ENCODE measurements around the gene C2orf92. TPM values are rescaled to one million over a fixed set of nuclear protein-coding genes. Genes with fewer than 3 reads are reported as not detected.
A peak's percentile ranks its signal among the peaks of the same experiment; 100 is the strongest.
"Not testable (repeated sequence)": the region's sequence is repeated elsewhere in the genome, so short reads cannot be mapped to it uniquely, and the experiment has no call there.

Gene C2orf92
- total RNA-seq, 1 donor from 2014 or later: 17.7 TPM

DNA sequence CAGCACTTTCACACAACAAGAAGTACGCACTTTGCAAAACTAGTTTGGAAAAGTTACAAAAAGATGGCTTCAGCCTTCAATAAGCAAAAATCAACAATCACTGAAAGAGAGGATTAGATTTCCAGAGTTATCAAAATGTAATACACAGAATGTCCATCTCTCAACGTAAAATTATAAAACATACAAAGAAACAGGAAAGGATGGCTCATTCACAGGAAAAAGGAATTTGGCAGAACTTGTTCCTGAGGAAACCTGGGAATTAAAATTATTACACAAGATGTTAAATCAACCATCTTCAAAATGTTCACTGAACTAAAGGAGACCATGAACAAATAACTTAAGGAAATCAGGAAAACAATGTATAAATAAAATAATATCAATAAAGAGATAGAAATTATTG is 8.0 kb downstream of the C2orf92 start:
- ATAC-seq (no peak), DNase-seq (ENCODE audit: low spot score) (no peak)
- intact Hi-C loops (cut with DNase I): no loop called here

- ATAC-seq (no peak), DNase-seq (ENCODE audit: low spot score) (no peak)
- intact Hi-C loops (cut with DNase I): no loop called here
Measured at GRCh38 chr2:97678298-97678697, 8.8 kb downstream of the C2orf92 start.

DNA sequence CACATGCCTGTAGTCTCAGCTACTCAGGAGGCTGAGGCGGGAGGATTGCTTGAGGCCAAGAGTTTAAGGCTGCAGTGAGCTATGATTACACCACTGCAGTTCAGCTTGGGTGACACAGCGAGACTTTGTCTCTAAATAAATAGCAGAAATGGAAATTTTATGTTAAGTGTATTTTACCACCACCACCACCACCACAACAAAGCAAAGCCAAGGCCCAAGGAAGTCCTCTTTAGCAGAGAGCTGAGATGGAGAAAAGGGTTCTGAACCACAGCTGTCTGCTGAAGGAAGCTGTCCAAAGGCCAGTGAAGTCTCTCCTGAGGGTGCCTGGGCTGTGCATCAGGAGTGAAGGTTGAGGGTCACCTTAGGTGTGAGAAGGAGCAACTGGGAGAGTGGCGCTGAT is 17.7 kb downstream of the C2orf92 start:
- intact Hi-C loops (cut with DNase I); DNase-seq (ENCODE audit: low spot score); ATAC-seq: not testable (repeated sequence)

DNA sequence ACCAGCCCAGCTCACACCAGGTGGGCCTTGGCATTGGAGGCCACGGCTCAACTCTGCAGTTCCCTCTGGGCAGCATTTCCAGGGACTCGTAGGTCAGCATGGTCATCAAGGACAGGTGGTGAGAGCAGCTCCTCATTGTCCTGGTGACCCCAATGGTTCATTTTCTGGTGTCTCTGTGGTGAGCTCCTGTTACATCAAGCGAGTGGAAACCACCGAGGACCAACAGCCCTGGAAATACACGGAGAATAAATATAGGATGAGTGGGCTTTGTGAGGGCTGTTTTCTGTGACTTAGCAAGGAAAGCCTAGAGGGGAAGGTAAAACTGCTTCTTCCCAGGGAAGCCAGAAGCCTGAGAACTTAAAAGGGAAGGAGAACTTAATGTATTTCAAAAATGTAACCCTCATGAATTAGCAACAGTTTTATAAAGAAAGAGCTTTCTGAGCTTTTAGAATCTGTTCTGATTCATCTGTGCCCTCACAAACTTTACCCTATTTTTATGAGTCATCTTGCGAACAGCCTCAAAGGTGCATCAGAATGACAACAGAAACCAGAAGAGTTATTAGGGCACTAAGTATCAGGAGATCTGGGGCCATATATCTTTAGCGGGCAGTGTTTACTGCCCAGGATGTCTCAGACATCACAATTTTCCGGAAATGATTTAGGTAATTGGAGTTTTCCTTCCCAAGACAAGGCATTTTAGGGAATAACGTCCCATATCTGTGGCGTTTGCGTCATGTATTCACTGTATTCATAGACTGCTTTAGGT is 18.7 kb downstream of the C2orf92 start:
- DNase-seq (ENCODE audit: low spot score) (no peak), ATAC-seq (no peak)
- intact Hi-C loops (cut with DNase I): no loop called here

- ATAC-seq (no peak), DNase-seq (ENCODE audit: low spot score) (no peak)
- intact Hi-C loops (cut with DNase I): loop anchor here (10.0 kb wide), 2 partner anchors 96 to 1626 kb away; no protein-coding TSS in a partner anchor
Measured at GRCh38 chr2:97691166-97691565, 21.7 kb downstream of the C2orf92 start.

GRCh38 chr2:97693476-97693875 is 24.0 kb downstream of the C2orf92 start:
- intact Hi-C loops (cut with DNase I): loop anchor here (10.0 kb wide), 2 partner anchors 99 to 1629 kb away; no protein-coding TSS in a partner anchor
- ATAC-seq: no peak
- DNase-seq (ENCODE audit: low spot score): no peak

DNA sequence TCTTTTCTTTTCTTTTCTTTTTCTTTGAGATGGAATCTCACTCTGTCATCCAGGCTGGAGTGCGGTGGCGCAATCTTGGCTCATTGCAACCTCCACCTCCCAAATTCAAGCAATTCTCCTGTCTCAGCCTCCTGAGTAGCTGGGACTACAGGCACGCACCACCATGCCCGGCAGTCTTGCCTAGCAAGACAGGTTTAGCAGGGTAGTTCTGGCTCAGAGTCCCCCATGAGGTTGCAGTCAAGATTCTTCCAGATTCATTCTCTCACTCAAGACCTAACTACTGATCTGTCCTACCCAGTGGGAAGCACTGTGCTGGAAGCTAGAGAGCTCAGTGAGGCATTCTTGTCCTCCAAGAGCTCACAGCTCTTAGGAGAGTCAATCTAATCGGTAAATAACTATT is 26.2 kb downstream of the C2orf92 start:
- DNase-seq (ENCODE audit: low spot score): no peak
- no peak for ATAC-seq
- intact Hi-C loops (cut with DNase I): loop anchor here (10.0 kb wide), 2 partner anchors 101 to 1631 kb away; no protein-coding TSS in a partner anchor

DNA sequence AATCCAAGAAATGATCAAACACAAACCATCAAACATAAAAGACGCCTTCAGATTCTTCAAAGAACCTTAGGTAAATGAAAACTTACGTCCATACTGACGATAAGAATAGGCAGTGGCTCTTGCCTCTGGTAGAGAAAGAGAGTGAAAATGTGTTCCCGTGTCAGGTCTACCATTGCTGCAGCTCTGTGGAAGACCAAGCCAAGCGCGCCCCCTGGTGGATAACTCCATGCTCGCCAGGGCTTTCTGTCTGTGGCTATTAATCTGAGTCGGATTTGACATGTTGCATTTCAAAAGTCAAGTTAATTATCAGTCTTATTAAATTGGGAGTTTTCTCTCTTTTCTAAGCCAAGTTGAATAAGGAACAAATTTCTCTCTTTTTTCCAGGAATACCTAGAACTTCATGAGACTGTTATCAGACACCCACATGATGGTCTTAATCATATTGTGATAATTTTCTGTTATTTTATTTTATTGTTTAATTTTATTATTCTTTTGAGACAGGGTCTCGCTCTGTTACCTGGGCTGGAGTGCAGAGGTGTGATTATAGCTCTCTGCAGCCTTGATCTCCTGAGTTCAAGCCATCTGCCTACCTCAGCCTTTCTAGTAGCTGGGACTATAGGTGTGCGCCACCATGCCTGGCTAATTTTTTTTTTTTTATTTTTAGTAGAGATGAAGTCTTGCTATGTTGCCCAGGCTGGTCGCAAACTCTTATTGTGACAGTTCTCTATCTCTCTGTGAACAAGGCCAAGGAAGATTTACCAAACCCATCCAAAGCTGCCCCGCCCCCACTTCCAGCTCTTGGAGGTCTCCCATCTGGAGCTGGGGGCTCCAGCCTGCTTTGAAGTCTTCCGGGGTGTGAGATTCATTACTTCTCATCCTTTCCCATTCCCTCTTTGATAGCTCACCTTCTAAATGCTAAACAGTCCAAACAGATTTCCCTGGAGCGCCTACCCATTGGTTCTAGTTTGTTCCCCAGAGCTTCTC is 28.0 kb downstream of the C2orf92 start:
- DNase-seq (ENCODE audit: low spot score) (peak; percentile 96), ATAC-seq (peak; percentile 96)
- intact Hi-C loops (cut with DNase I): loop anchor here (10.0 kb wide), 2 partner anchors 103 to 1633 kb away; no protein-coding TSS in a partner anchor

DNA sequence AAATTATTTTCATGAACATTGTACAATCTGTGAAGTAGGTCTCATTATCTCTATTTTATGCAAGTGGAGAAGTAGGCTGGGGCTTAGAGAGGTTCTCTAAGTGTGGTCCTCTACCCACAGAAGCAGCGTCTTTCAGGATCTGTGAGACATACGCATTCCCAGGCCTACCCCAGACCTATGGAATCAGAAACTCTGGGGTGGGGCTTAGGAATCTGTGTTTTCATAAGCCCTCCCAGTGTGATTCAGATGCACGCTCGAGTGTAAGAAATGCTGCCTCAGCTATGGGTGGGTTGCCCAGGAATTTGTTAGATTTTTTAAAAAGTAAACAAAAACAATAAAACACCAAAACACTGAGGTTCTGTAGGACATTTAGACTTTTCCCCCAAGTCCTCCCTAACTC is 29.0 kb downstream of the C2orf92 start:
- no peak for DNase-seq (ENCODE audit: low spot score)
- ATAC-seq: no peak
- intact Hi-C loops (cut with DNase I): loop anchor here (10.0 kb wide), 2 partner anchors 104 to 1634 kb away; no protein-coding TSS in a partner anchor

- DNase-seq (ENCODE audit: low spot score): no peak
- peak; percentile 52 for ATAC-seq
- intact Hi-C loops (cut with DNase I): loop anchor here (10.0 kb wide), 2 partner anchors 105 to 1635 kb away; no protein-coding TSS in a partner anchor
Measured at GRCh38 chr2:97699765-97700444, 30.4 kb downstream of the C2orf92 start.

- ATAC-seq (no peak), DNase-seq (ENCODE audit: low spot score) (no peak)
- intact Hi-C loops (cut with DNase I): no loop called here
Measured at GRCh38 chr2:97701186-97701585, 31.7 kb downstream of the C2orf92 start.

DNA sequence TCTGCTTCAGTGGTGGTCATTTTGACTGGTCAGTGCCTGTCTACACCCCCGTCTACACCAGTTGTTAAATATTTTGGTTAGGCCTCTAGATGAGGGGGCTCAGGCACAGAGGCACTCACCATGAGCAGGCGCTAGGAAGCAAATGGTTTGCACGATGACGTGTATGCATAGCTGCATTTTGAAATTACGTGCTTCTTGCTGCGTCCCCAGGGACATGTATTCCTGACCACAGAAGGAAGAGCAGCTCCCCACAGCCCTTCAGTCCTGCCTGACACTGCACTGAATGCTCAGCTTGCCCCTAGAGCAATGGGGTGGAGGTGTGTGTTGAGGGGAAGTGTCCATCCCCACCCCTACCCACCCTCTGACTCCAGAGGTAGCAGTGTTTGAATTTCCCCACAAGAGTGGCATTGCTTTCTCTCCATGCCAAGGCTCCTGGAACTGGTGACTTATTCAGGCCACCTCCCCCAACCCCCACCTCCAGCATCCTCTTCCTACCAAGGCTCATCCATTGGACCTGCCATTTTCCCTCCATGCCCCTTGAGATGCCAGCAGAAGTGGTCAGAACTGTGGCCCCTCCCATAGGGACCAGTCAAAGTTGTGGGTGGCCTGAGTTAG is 32.4 kb downstream of the C2orf92 start:
- no peak for DNase-seq (ENCODE audit: low spot score)
- intact Hi-C loops (cut with DNase I): no loop called here
- ATAC-seq: no peak

GRCh38 chr2:97702731-97703470 is 33.4 kb downstream of the C2orf92 start:
- ATAC-seq: no peak
- intact Hi-C loops (cut with DNase I): no loop called here
- no peak for DNase-seq (ENCODE audit: low spot score)

DNA sequence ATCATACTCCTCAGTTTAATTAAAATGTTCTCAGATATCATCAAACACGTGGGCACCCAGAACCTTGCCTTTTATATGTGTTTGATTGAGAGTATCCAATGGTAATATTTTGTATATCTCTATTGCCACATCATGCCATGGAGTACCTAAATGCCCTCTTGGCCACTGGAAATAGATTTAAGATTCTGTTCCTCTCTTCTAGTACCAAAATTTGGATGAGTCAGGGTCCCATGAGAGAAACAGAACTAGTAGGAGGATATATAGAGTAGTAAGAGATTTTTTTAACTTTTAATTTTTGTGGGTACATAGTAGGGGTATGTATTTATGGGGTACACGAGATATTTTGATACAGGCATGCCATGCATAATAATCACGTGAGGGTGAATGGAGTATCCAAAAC is 34.2 kb downstream of the C2orf92 start:
- ATAC-seq: no peak
- intact Hi-C loops (cut with DNase I): no loop called here
- DNase-seq (ENCODE audit: low spot score): no peak

GRCh38 chr2:97704989-97705388 is 35.5 kb downstream of the C2orf92 start:
- intact Hi-C loops (cut with DNase I): no loop called here
- ATAC-seq (no peak), DNase-seq (ENCODE audit: low spot score) (no peak)

GRCh38 chr2:97706112-97706511 is 36.6 kb downstream of the C2orf92 start:
- intact Hi-C loops (cut with DNase I): no loop called here
- ATAC-seq: no peak
- DNase-seq (ENCODE audit: low spot score): no peak

DNA sequence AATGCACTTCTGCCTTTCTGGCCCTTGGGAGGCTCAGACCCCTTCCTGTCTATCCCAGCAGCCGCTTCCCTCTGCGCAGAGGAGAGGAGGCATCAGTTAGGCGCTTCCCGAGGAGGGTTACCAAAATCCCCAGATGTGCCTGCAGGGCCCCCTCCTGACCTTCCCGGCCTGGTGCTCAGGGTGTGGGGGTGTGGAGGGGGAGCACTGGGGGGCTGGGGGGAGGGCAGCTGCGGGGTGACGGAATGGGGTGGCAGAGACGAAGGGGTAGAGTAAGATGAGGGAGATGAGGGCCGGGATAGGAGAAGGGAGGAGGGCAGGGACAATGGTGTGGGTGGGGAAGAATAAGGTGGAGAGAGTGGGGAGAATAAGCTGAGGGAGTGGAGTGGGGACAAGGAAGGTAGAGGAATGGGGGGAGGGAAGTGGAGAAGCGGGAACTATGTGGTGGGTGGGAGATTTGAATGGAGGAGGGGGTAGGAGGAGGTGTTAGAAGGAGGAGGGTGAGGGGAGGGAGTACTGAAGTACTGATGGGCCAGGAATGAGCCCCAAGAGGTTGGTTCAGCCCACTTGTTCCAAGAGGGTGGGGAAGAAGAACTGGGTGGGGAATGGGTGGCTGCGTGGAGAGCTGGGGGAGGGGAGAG is 37.3 kb downstream of the C2orf92 start:
- intact Hi-C loops (cut with DNase I): no loop called here
- DNase-seq (ENCODE audit: low spot score): no peak
- no peak for ATAC-seq
